SK-N-SH treated with all-trans-retinoic acid at 6 μM for 48 hours (cell line): ENCODE results near the gene SLC25A18.

Experiments used
- BACH2 ChIP-seq: fragments of 250-450 bp; sonication (Bioruptor Pico); IDR thresholded peaks from 2 replicates; pipeline ENCODE4 v1.9.0; 2021; ENCODE audit warnings: mild to moderate bottlenecking, borderline replicate concordance
- ISL1 ChIP-seq: fragments of 250-450 bp; sonication (Bioruptor Pico); IDR thresholded peaks from 2 replicates; pipeline ENCODE4 v2.1.2; 2022; ENCODE audit warnings: mild to moderate bottlenecking, moderate library complexity
- RARB ChIP-seq: fragments of 250-450 bp; sonication (Bioruptor Pico); IDR thresholded peaks from 2 replicates; pipeline ENCODE4 v1.8.0; 2021; ENCODE audit warnings: mild to moderate bottlenecking, moderate library complexity
- SNAI2 ChIP-seq: fragments of 250-450 bp; sonication (Bioruptor Pico); IDR thresholded peaks from 2 replicates; pipeline ENCODE4 v1.5.0; 2020; ENCODE audit warnings: mild to moderate bottlenecking, moderate library complexity
- TOX ChIP-seq: fragments of 250-450 bp; sonication (Bioruptor Pico); IDR thresholded peaks from 2 replicates; pipeline ENCODE4 v1.8.0; 2021; ENCODE audit warnings: mild to moderate bottlenecking, moderate library complexity, borderline replicate concordance
- ZC3H10 ChIP-seq: fragments of 250-450 bp; sonication (Bioruptor Pico); IDR thresholded peaks from 2 replicates; pipeline ENCODE4 v1.5.1; 2021; ENCODE audit warnings: mild to moderate bottlenecking, moderate library complexity
- ZFP3 ChIP-seq: fragments of 250-450 bp; sonication (Bioruptor Pico); IDR thresholded peaks from 2 replicates; pipeline ENCODE4 v1.5.0; 2020; ENCODE audit warnings: mild to moderate bottlenecking, moderate library complexity
- ZFP30 ChIP-seq: fragments of 450-650 bp; formaldehyde crosslinking; IDR thresholded peaks from 2 replicates; pipeline ENCODE4 v1.5.0; 2022; ENCODE audit warnings: mild to moderate bottlenecking, moderate library complexity
- ZNF565 ChIP-seq: fragments of 450-650 bp; formaldehyde crosslinking; conservative IDR thresholded peaks from 2 replicates; pipeline ENCODE4 v1.5.0; 2020; ENCODE audit warnings: low read depth, mild to moderate bottlenecking, moderate library complexity
- ZNF8 ChIP-seq: fragments of 450-650 bp; formaldehyde crosslinking; IDR thresholded peaks from 2 replicates; pipeline ENCODE4 v1.5.0; 2020; ENCODE audit warnings: mild to moderate bottlenecking, moderate library complexity
- TF ChIP-seq, protein P1 (sequence below): fragments of 250-450 bp; sonication (Bioruptor Pico); IDR thresholded peaks from 2 replicates; pipeline ENCODE4 v1.5.0; 2020; ENCODE audit warnings: mild to moderate bottlenecking, moderate library complexity
- TF ChIP-seq, protein P2 (sequence below): fragments of 250-450 bp; sonication (Bioruptor Pico); IDR thresholded peaks from 2 replicates; pipeline ENCODE4 v1.8.0; 2021; ENCODE audit warnings: low read depth, mild to moderate bottlenecking, moderate library complexity, borderline replicate concordance

DNA sequence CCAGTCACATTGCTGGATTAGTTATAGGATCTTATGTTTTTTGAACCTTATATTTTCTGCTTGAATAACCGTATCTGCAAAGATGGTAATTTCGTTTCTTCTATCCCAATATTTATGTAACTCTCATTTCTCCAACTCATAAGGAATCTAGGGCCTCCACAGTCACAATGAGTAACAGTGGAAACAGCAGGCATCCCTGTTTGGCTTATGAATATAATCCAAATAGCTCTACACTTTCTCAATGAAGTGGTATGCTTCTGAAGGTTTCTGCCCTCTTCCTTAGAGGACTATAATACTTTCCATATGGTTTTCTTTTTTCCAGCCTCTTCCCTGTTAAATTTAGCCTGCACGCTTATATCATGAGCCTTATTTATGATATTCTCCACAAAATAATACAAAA lies 48.8 kb downstream of the SLC25A18 start:
- TF ChIP-seq ZC3H10, result no peak
- TF ChIP-seq BACH2, result no peak
- TF ChIP-seq, protein P1, sequence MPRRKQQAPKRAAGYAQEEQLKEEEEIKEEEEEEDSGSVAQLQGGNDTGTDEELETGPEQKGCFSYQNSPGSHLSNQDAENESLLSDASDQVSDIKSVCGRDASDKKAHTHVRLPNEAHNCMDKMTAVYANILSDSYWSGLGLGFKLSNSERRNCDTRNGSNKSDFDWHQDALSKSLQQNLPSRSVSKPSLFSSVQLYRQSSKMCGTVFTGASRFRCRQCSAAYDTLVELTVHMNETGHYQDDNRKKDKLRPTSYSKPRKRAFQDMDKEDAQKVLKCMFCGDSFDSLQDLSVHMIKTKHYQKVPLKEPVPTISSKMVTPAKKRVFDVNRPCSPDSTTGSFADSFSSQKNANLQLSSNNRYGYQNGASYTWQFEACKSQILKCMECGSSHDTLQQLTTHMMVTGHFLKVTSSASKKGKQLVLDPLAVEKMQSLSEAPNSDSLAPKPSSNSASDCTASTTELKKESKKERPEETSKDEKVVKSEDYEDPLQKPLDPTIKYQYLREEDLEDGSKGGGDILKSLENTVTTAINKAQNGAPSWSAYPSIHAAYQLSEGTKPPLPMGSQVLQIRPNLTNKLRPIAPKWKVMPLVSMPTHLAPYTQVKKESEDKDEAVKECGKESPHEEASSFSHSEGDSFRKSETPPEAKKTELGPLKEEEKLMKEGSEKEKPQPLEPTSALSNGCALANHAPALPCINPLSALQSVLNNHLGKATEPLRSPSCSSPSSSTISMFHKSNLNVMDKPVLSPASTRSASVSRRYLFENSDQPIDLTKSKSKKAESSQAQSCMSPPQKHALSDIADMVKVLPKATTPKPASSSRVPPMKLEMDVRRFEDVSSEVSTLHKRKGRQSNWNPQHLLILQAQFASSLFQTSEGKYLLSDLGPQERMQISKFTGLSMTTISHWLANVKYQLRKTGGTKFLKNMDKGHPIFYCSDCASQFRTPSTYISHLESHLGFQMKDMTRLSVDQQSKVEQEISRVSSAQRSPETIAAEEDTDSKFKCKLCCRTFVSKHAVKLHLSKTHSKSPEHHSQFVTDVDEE (CRISPR knock-in tag), result no peak
- TF ChIP-seq ZNF8 (CRISPR knock-in tag), result no peak
- no peak for TF ChIP-seq ZNF565 (CRISPR knock-in tag)
- TF ChIP-seq RARB (CRISPR knock-in tag), result no peak
- TF ChIP-seq ISL1 (CRISPR knock-in tag), result no peak
- TF ChIP-seq, protein P2, sequence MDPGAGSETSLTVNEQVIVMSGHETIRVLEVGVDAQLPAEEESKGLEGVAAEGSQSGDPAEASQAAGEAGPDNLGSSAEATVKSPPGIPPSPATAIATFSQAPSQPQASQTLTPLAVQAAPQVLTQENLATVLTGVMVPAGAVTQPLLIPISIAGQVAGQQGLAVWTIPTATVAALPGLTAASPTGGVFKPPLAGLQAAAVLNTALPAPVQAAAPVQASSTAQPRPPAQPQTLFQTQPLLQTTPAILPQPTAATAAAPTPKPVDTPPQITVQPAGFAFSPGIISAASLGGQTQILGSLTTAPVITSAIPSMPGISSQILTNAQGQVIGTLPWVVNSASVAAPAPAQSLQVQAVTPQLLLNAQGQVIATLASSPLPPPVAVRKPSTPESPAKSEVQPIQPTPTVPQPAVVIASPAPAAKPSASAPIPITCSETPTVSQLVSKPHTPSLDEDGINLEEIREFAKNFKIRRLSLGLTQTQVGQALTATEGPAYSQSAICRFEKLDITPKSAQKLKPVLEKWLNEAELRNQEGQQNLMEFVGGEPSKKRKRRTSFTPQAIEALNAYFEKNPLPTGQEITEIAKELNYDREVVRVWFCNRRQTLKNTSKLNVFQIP (CRISPR knock-in tag), result no peak
- TF ChIP-seq TOX (CRISPR knock-in tag), result no peak
- no peak for TF ChIP-seq ZFP3 (CRISPR knock-in tag)
- TF ChIP-seq SNAI2 (CRISPR knock-in tag), result no peak
- TF ChIP-seq ZFP30 (CRISPR knock-in tag), result no peak
